ENCODE results near the gene TPM2. TPM values are rescaled to one million over a fixed set of nuclear protein-coding genes. Genes with fewer than 3 reads are reported as not detected.

The TPM2 gene
- total and polyA plus RNA-seq, 8 donors, result 145 to 261 (median 192) TPM

- Histone ChIP-seq H3K4me3 (no peak overlapping the region), H3K27ac (no peak overlapping the region), H3K4me1 (no peaks in the 10 kb centered on the region), H3K27me3 (no peaks in the 10 kb centered on the region), H3K36me3 (peaks cover 2 to 100% of the 10 kb centered on the region in 2 donors), H3K9me3 (no peaks in the 10 kb centered on the region)
- TF ChIP-seq CTCF (IDR thresholded peaks at IDR 0.05), result no peak
- intact Hi-C loops (cut with DNase I), result no loop called here
- DNase-seq, result no peak
- ATAC-seq, result no peak
Observed at GRCh38 chr9:35710818-35711500, 21.2 kb upstream of the TPM2 start.

GRCh38 chr9:35708146-35708545 is 18.4 kb upstream of the TPM2 start:
- DNase-seq (no peak), ATAC-seq (no peak)
- Histone ChIP-seq H3K4me1 (no peaks in the 10 kb centered on the region), H3K27ac (no peak overlapping the region), H3K4me3 (no peak overlapping the region), H3K36me3 (peaks cover 2 to 100% of the 10 kb centered on the region in 2 donors), H3K27me3 (no peaks in the 10 kb centered on the region), H3K9me3 (no peaks in the 10 kb centered on the region)
- intact Hi-C loops (cut with DNase I), result no loop called here
- no peak for TF ChIP-seq CTCF (IDR thresholded peaks at IDR 0.05)

- no peaks in the 10 kb centered on the region for H3K27me3 ChIP-seq
- H3K27ac ChIP-seq, result no peak overlapping the region
- no peak overlapping the region for H3K4me3 ChIP-seq
- no peak for ATAC-seq
- no peak for DNase-seq
- no peaks in the 10 kb centered on the region for H3K4me1 ChIP-seq
- H3K36me3 ChIP-seq, result peaks cover 2 to 100% of the 10 kb centered on the region in 2 donors
- no peaks in the 10 kb centered on the region for H3K9me3 ChIP-seq
- TF ChIP-seq CTCF (IDR thresholded peaks at IDR 0.05), result no peak
- intact Hi-C loops (cut with DNase I), result no loop called here
Observed at GRCh38 chr9:35706951-35707350, 17.2 kb upstream of the TPM2 start.

GRCh38 chr9:35705836-35706430 is 16.2 kb upstream of the TPM2 start:
- no peaks in the 10 kb centered on the region for H3K9me3 ChIP-seq
- no peaks in the 10 kb centered on the region for H3K4me1 ChIP-seq
- H3K27ac ChIP-seq, result no peak overlapping the region
- intact Hi-C loops (cut with DNase I), result no loop called here
- peaks cover 2 to 100% of the 10 kb centered on the region in 2 donors for H3K36me3 ChIP-seq
- no peak for TF ChIP-seq CTCF (IDR thresholded peaks at IDR 0.05)
- DNase-seq (no peak), ATAC-seq (no peak)
- no peak overlapping the region for H3K4me3 ChIP-seq
- no peaks in the 10 kb centered on the region for H3K27me3 ChIP-seq

GRCh38 chr9:35705372-35705771 is 15.6 kb upstream of the TPM2 start:
- intact Hi-C loops (cut with DNase I), result no loop called here
- Histone ChIP-seq H3K4me1 (no peaks in the 10 kb centered on the region), H3K27ac (no peak overlapping the region), H3K9me3 (no peaks in the 10 kb centered on the region), H3K36me3 (peaks cover 2 to 100% of the 10 kb centered on the region in 2 donors), H3K27me3 (no peaks in the 10 kb centered on the region), H3K4me3 (no peak overlapping the region)
- no peak for ATAC-seq
- no peak for TF ChIP-seq CTCF (IDR thresholded peaks at IDR 0.05)
- DNase-seq, result no peak

Data from left lung (tissue), 10 donors.